Smooth muscle cell (in vitro differentiated cells): ENCODE data around the gene OSR1. TPM values are rescaled to one million over a fixed set of nuclear protein-coding genes. Genes with fewer than 3 reads are reported as not detected.

Source experiments
- DNase-seq: peaks from one replicate; lab custom pipeline; 2025; ENCODE audit not compliant: unreplicated experiment; lab: John Stamatoyannopoulos, UW
- H2AFZ ChIP-seq: fragments of 200-600 bp; sonication (generic); 2 replicates; pipeline ENCODE4 v1.6.0; 2016; ENCODE audit warnings: antibody characterized with exemption, low read depth, mild to moderate bottlenecking
- H3F3A ChIP-seq: fragments of 200-600 bp; sonication (generic); 2 replicates; pipeline ENCODE4 v1.6.0; 2017; ENCODE audit warnings: antibody characterized with exemption, low read depth
- H3K27ac ChIP-seq: fragments of 200-600 bp; sonication (generic); 2 replicates; pipeline ENCODE4 v1.5.1; 2016; ENCODE audit warnings: low read depth, mild to moderate bottlenecking
- H3K27me3 ChIP-seq: fragments of 200-600 bp; sonication (generic); 2 replicates; pipeline ENCODE4 v1.6.1; 2016; ENCODE audit warnings: low read depth, mild to moderate bottlenecking
- H3K36me3 ChIP-seq: fragments of 200-600 bp; sonication (generic); 2 replicates; pipeline ENCODE4 v1.5.1; 2016; ENCODE audit warnings: low read depth
- H3K4me1 ChIP-seq: fragments of 200-600 bp; sonication (generic); 2 replicates; pipeline ENCODE4 v1.5.1; 2016; ENCODE audit warnings: low read depth
- H3K4me2 ChIP-seq: fragments of 200-600 bp; sonication (generic); 2 replicates; pipeline ENCODE4 v1.6.0; 2016; ENCODE audit warnings: mild to moderate bottlenecking
- H3K4me3 ChIP-seq: fragments of 200-600 bp; sonication (generic); 2 replicates; pipeline ENCODE4 v1.5.1; 2016; ENCODE audit warnings: mild to moderate bottlenecking
- H3K79me2 ChIP-seq: fragments of 200-600 bp; sonication (generic); 2 replicates; pipeline ENCODE4 v1.6.0; 2016; ENCODE audit warnings: low read depth, mild to moderate bottlenecking
- H3K9ac ChIP-seq: fragments of 200-600 bp; sonication (generic); 2 replicates; pipeline ENCODE4 v1.6.0; 2016; ENCODE audit warnings: low read depth
- H3K9me3 ChIP-seq: fragments of 200-600 bp; sonication (generic); replicated peaks from 2 replicates; pipeline ENCODE4 v1.5.1; 2016; ENCODE audit warnings: low read depth
- H4K20me1 ChIP-seq: fragments of 200-600 bp; sonication (generic); 2 replicates; pipeline ENCODE4 v1.6.0; 2016; ENCODE audit warnings: low read depth
- WGBS: methylation state at CpG from one replicate; pipeline ENCODE4 v1.1.7; 2016; ENCODE audit warnings: low lambda C conversion rate; 5-methylcytosine and 5-hydroxymethylcytosine counted together
- polyA plus RNA-seq: library from polyadenylated mRNA; unstranded; fragments of >200 nt; fragmentation: Nextera tagmentation; extraction: Ambion mirVana; gene quantifications from 2 replicates; pipeline ENCODE4 v1.2.1, GENCODE V29; 2016
- total RNA-seq: library from RNA; depleted of rRNA; stranded (reverse); fragments of >200 nt; gene quantifications from 2 replicates; pipeline ENCODE4 v1.2.3, GENCODE V29; 2014
- TF ChIP-seq, protein P1 (sequence below): fragments of 200-600 bp; sonication (generic); IDR thresholded peaks from 2 replicates; pipeline ENCODE4 v1.5.1; 2017; ENCODE audit warnings: borderline replicate concordance, mild to moderate bottlenecking, antibody characterized with exemption; ENCODE audit not compliant: insufficient read depth, poor library complexity, severe bottlenecking

Gene OSR1
- total and polyA plus RNA-seq, 2 experiments from 2014 or later: 0.85 to 1.4 TPM

- no peak for DNase-seq
- no peak overlapping the region for H2AFZ ChIP-seq
- H3K79me2 ChIP-seq: no peaks in the 10 kb centered on the region
- H3K9me3 ChIP-seq: no peaks in the 10 kb centered on the region
- peaks cover 65% of the 10 kb centered on the region for H3K27me3 ChIP-seq
- TF ChIP-seq, protein P1, sequence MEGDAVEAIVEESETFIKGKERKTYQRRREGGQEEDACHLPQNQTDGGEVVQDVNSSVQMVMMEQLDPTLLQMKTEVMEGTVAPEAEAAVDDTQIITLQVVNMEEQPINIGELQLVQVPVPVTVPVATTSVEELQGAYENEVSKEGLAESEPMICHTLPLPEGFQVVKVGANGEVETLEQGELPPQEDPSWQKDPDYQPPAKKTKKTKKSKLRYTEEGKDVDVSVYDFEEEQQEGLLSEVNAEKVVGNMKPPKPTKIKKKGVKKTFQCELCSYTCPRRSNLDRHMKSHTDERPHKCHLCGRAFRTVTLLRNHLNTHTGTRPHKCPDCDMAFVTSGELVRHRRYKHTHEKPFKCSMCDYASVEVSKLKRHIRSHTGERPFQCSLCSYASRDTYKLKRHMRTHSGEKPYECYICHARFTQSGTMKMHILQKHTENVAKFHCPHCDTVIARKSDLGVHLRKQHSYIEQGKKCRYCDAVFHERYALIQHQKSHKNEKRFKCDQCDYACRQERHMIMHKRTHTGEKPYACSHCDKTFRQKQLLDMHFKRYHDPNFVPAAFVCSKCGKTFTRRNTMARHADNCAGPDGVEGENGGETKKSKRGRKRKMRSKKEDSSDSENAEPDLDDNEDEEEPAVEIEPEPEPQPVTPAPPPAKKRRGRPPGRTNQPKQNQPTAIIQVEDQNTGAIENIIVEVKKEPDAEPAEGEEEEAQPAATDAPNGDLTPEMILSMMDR: no peak
- no peak overlapping the region for H3K4me2 ChIP-seq
- no peaks in the 10 kb centered on the region for H3K36me3 ChIP-seq
- H4K20me1 ChIP-seq: no peaks in the 10 kb centered on the region
- H3K9ac ChIP-seq: no peak overlapping the region
- no peak overlapping the region for H3K27ac ChIP-seq
- whole genome bisulfite sequencing: 75% methylated on average over 3 of the region's 3 CpGs
- H3F3A ChIP-seq: no peaks in the 10 kb centered on the region
- peaks cover 5% of the 10 kb centered on the region for H3K4me1 ChIP-seq
- H3K4me3 ChIP-seq: no peak overlapping the region
Observed at GRCh38 chr2:19365126-19365525, 6.7 kb upstream of the OSR1 start.

DNA sequence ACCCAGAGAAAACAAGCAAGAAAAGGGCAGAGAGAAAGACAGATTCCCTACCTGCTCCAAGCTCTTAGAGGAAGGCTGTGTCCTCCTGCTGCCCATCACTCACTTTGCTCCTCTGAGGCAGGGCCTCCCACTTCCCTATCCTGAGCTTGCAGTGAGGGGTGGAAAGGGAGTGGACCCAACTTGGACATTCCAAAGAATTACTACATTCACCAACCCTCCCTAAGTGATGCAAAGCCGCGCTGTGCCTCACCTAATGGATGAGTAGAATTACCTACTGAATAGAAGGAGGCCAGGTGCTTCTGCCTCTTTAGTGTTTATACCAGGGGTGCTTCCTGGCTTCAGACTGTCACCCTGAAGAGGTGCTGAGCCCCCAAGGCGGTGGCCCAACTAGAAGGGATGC lies 5.6 kb upstream of the OSR1 start:
- Histone ChIP-seq H3K27me3 (peaks cover 71% of the 10 kb centered on the region), H3F3A (no peaks in the 10 kb centered on the region), H3K36me3 (no peaks in the 10 kb centered on the region), H3K4me1 (peaks cover 6% of the 10 kb centered on the region), H3K79me2 (no peaks in the 10 kb centered on the region), H3K27ac (no peak overlapping the region), H4K20me1 (no peaks in the 10 kb centered on the region), H2AFZ (no peak overlapping the region), H3K9me3 (no peaks in the 10 kb centered on the region), H3K4me2 (no peak overlapping the region), H3K9ac (no peak overlapping the region), H3K4me3 (no peak overlapping the region)
- WGBS: 63% methylated on average over 3 of the region's 3 CpGs
- TF ChIP-seq, protein P1: no peak
- no peak for DNase-seq

DNA sequence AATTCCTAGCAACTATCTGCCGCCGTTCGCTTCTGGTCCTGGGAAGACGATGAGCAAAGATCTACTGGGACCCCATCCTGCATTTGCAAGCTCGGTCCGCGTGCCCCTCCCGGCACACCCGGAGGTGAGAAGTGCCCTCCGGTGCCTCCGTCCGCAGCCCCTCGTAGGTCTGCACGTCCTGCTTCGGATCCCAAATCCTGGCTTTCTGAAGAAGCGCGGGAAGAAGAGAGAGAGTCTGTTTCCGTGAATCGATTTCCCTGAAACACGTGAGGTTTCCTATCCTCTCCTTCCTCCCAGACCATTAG lies 5.0 kb upstream of the OSR1 start:
- H3K36me3 ChIP-seq: no peaks in the 10 kb centered on the region
- peak overlapping the region; percentile 93 for H3K4me2 ChIP-seq
- 15% methylated on average over 20 of the region's 20 CpGs for WGBS
- H3K9me3 ChIP-seq: no peaks in the 10 kb centered on the region
- peaks cover 72% of the 10 kb centered on the region for H3K27me3 ChIP-seq
- H3K79me2 ChIP-seq: no peaks in the 10 kb centered on the region
- H2AFZ ChIP-seq: peak overlapping the region; percentile 80
- H4K20me1 ChIP-seq: no peaks in the 10 kb centered on the region
- H3K4me1 ChIP-seq: peaks cover 10% of the 10 kb centered on the region
- H3F3A ChIP-seq: no peaks in the 10 kb centered on the region
- H3K27ac ChIP-seq: no peak overlapping the region
- peak overlapping the region; percentile 68 for H3K4me3 ChIP-seq
- no peak overlapping the region for H3K9ac ChIP-seq
- TF ChIP-seq, protein P1: no peak
- DNase-seq: no peak

GRCh38 chr2:19362755-19363473 lies 4.5 kb upstream of the OSR1 start:
- H3K9me3 ChIP-seq: no peaks in the 10 kb centered on the region
- H3K4me3 ChIP-seq: peak overlapping the region; percentile 68
- TF ChIP-seq, protein P1: peak; percentile 88
- no peaks in the 10 kb centered on the region for H3F3A ChIP-seq
- H3K4me1 ChIP-seq: peaks cover 10% of the 10 kb centered on the region
- H3K36me3 ChIP-seq: no peaks in the 10 kb centered on the region
- H3K4me2 ChIP-seq: peak overlapping the region; percentile 93
- WGBS: 3% methylated on average over 33 of the region's 33 CpGs
- H2AFZ ChIP-seq: peak overlapping the region; percentile 82
- H3K27me3 ChIP-seq: peaks cover 70% of the 10 kb centered on the region
- no peaks in the 10 kb centered on the region for H3K79me2 ChIP-seq
- no peak overlapping the region for H3K9ac ChIP-seq
- no peaks in the 10 kb centered on the region for H4K20me1 ChIP-seq
- H3K27ac ChIP-seq: no peak overlapping the region
- DNase-seq: peak; percentile 39
